ENCODE results near the gene IZUMO1.
A peak's percentile ranks its signal among the peaks of the same experiment; 100 is the strongest.

IZUMO1 gene

DNA sequence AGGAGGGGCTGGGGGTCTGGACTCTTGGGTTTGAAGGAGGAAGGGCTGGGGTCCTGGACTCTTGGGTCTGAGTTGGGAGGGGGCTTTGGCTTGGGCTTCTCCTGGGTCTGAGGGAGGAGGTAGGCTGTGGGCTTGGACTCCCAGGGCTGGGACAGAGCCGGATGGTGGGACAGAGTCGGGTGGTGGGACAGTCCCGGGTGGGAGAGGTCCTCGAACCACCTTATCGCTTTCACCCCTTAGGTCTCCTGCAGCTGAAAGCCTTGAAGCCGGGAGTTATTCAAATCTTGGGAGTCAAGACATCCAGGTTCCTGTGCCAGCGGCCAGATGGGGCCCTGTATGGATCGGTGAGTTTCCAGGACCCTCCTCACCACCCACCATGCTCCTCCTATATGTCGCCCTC, 10.0 kb upstream of the IZUMO1 start:
- DNase-seq: no peak

GRCh38 chr19:48756212-48756611, 9.5 kb upstream of the IZUMO1 start:
- DNase-seq: no peak

- no peak for DNase-seq
These were observed 9.1 kb upstream of the IZUMO1 start for GRCh38 chr19:48755787-48756186.

DNA sequence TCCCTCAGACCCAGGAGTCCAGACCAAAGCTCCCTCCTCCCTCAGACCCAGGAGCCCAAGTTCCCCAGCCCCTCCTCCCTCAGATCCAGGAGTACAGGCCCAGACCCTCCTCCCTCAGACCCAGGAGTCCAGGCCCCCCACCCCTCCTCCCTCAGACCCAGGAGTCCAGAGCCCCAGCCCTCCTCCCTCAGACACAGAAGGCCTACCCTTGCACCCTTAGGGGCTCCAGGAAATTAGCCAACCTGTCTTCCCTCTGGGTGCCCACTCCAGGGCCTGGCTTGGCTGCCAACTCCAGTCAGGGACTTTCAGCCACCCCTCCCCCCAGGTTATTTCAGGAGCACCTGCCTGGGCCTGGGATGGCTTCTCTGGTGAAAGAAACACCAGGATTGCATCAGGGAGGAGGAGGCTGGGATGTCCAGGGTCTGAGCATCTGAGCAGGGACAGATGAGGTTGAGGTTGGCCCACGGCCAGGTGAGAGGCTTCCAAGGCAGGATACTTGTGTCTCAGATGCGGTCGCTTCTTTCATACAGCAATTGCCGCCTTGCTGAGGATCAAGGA, 8.5 kb upstream of the IZUMO1 start, which contains the start of gene FGF21:
Gene FGF21, plus strand, starts transcription at position 441 of the 558 bp plus-strand sequence. CDS start 713 bp downstream, outside the sequence.
- DNase-seq: no peak

- peak in 1 of 2 donors; percentile 40 for DNase-seq
These were observed 6.0 kb upstream of the IZUMO1 start, which contains the start of gene FUT1 for GRCh38 chr19:48752496-48753365. TSS of gene FUT1 (minus strand) at chr19:48752641. CDS start at chr19:48751281, 1,360 bp downstream.

GRCh38 chr19:48751845-48752495, 5.3 kb upstream of the IZUMO1 start:
- no peak for DNase-seq

- DNase-seq: no peak
These were observed 4.2 kb upstream of the IZUMO1 start for GRCh38 chr19:48750771-48751504.

GRCh38 chr19:48750351-48750750, 3.6 kb upstream of the IZUMO1 start:
- DNase-seq: no peak

- no peak for DNase-seq
These were observed 3.0 kb upstream of the IZUMO1 start for GRCh38 chr19:48749571-48750198.

DNA sequence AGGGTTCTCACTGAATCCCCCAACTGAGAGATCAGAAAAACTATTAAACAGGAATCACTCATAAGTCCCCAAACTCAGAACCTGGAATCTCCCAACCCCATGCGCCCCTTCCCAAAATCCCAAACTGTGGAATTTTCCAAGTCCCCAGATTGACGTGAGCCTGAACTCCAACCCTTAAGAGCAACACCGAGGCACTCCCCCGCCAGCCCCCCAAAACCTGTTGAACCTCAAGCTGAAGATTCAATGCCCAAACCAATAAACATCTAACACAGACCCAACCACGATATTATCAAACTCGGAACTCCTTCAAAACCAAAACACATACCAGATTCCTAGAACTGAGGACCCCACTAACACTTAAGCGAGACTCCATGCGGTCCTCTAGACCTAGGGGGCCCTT, 599 bp downstream of the IZUMO1 start:
- DNase-seq: no peak

GRCh38 chr19:48745208-48745995, 1.3 kb downstream of the IZUMO1 start:
- DNase-seq: peak; percentile 66 to 75

- no peak for DNase-seq
These were observed 4.6 kb downstream of the IZUMO1 start for GRCh38 chr19:48742096-48742495.

- peak in 1 of 2 donors; percentile 29 for DNase-seq
These were observed 5.3 kb downstream of the IZUMO1 start for GRCh38 chr19:48741129-48741999.

GRCh38 chr19:48740164-48740972, 6.3 kb downstream of the IZUMO1 start, which contains the start of gene RASIP1:
TSS of gene RASIP1 (minus strand) at chr19:48740610. CDS start at chr19:48740282, 328 bp downstream.
- no peak for DNase-seq

- no peak for DNase-seq
These were observed 7.1 kb downstream of the IZUMO1 start for GRCh38 chr19:48739404-48740163.

GRCh38 chr19:48738557-48739403, 7.9 kb downstream of the IZUMO1 start:
- peak; percentile 92 to 94 for DNase-seq

GRCh38 chr19:48737360-48737998, 9.2 kb downstream of the IZUMO1 start:
- DNase-seq: no peak
